Activated T-helper 17 cell treated with anti-CD3 and anti-CD28 coated beads, Interleukin-2, amount 50 U/mL, for 72 hours (primary cell): Measurements from ENCODE around the gene KCTD15. TPM values are rescaled to one million over a fixed set of nuclear protein-coding genes. Genes with fewer than 3 reads are reported as not detected.

Experiments
- ATAC-seq: fragments of 150-1000 bp; cut with Tn5 transposase; replicated peaks from 2 replicates; pipeline ENCODE4 v1.10.0; 2021; ENCODE audit warnings: mild to moderate bottlenecking, moderate library complexity
- H3K27ac Mint-ChIP-seq: one replicate; pipeline ENCODE4 v1.8.0; 2022; ENCODE audit warnings: mixed read lengths
- H3K27me3 Mint-ChIP-seq: one replicate; pipeline ENCODE4 v1.8.0; 2022; ENCODE audit warnings: mixed read lengths
- H3K36me3 Mint-ChIP-seq: one replicate; pipeline ENCODE4 v1.8.0; 2022; ENCODE audit warnings: low read depth, mild to moderate bottlenecking, mixed read lengths
- H3K4me1 Mint-ChIP-seq: one replicate; pipeline ENCODE4 v1.8.0; 2022; ENCODE audit warnings: mixed read lengths
- H3K4me3 Mint-ChIP-seq: one replicate; pipeline ENCODE4 v1.8.0; 2022; ENCODE audit warnings: mild to moderate bottlenecking, mixed read lengths
- H3K9me3 Mint-ChIP-seq: one replicate; pipeline ENCODE4 v1.8.0; 2022; ENCODE audit warnings: mixed read lengths
- total RNA-seq, 2 donors: library from RNA; stranded (reverse); gene quantifications; one replicate each; pipeline ENCODE4 v1.2.3, GENCODE V29; 2022

The KCTD15 gene
- total RNA-seq, 2 donors from 2014 or later: 8.4 to 11.7 TPM

DNA sequence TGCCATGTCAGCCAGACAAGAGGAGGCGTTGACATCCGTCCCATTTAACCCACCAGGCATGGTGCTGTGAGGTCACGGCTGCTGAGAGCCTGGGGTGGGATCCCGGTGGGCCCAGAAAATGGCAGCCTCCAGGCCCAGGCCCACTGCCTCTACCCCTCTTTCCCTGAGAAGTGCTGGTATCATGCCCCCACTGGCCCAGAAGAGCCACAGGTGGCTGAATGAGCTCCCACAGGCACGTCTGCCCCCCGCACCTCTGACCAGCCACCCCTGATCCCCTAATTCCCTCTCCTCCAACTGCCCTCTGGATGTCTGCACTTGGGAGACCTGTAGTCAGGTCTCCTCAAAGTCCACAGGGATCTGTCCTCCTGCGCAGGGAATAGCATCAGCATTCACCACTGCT is 37.3 kb upstream of the KCTD15 start:
- Mint-ChIP-seq H3K27me3 (peaks cover 9% of the 10 kb centered on the region), H3K4me1 (no peaks in the 10 kb centered on the region), H3K27ac (no peak overlapping the region), H3K9me3 (no peaks in the 10 kb centered on the region), H3K4me3 (no peak overlapping the region), H3K36me3 (no peaks in the 10 kb centered on the region)
- no peak for ATAC-seq

DNA sequence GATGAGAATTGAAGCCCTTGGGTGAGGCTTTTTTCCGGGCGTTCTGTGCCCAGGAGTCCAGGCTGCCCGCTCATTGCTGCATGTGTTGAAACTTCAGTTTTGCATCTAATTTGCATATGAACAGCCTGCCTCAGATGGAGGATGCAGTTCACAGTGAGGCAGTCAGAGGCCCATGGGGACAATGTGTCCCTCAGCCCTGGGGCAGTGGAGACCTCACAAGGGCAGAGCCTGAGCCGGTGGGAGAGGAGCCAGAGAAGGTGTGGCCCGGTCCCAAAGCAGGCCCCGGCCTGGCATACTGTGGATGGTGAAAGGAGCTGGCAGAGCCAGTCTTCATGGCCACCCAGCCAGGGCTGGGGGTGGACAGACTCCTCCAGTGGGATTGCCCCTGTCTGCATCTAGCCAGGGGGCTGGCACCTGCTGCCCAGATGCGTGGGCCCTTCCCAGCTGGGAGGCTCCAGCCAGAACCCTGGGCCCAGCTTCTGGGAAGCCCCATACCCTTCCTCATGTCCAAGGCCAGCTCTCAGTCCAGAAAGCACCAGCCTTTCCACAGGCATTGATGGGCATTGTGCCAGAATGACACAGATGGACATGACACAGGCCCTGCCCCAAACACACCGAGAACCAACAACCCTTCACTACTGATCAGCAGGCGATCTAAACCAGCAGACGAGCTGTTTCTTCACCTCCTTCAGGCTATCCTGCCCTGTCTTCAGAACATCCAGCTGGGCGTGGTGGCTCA is 32.9 kb upstream of the KCTD15 start:
- Mint-ChIP-seq H3K27me3 (peaks cover 13% of the 10 kb centered on the region), H3K4me1 (no peaks in the 10 kb centered on the region)

DNA sequence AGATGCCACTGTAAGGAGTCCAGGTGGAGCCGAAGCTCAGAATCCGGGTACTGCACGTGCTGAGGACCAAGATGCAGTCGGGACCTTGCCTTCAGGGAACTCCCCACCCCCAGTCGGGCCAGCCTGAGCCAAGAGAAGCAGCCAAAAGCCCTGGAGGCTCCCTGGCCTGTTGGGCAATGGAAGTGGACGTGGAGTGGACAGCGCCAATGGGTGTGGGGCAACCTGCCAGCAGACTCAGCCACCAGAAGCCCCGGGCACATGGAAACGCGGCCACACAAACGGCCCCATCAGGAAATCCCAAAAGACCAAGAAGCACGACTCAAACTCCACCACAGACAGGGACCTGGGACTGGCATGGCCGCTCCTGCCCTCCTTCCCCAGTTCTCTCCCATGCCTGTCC is 30.0 kb upstream of the KCTD15 start:
- no peaks in the 10 kb centered on the region for H3K36me3 Mint-ChIP-seq
- no peak for ATAC-seq

More for the DNA sequence above, 32.9 kb upstream of the KCTD15 start:
- Mint-ChIP-seq H3K36me3 (no peaks in the 10 kb centered on the region), H3K4me3 (no peak overlapping the region), H3K27ac (no peak overlapping the region), H3K9me3 (no peaks in the 10 kb centered on the region)
- no peak for ATAC-seq

DNA sequence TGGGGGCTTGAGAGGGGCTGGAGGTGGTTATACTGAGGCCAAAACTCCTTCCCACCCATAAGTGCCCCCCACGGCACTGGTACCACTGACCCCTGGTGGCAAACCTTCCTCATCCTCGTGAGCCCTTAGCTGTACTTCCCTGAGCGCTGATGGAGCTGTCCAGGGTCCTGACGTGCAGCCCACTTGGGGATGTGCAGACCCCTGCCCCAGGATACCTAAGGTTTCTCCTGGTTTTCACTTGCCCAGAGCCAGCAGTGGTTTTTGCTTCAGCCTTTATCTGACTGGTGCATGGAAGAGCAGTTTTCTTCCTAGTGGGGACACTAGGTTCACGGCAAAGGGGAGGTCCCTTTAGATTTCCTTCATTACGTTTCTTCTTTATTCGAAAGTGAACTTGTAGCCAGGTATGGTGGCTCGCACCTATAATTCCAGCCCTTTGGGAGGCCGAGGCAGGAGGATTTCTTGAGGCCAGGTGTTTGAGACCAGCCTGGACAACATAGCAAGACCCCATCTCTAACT is 28.7 kb upstream of the KCTD15 start:
- Mint-ChIP-seq H3K4me3 (no peak overlapping the region), H3K27me3 (peaks cover 24% of the 10 kb centered on the region), H3K9me3 (no peaks in the 10 kb centered on the region), H3K36me3 (no peaks in the 10 kb centered on the region), H3K4me1 (no peaks in the 10 kb centered on the region), H3K27ac (no peak overlapping the region)
- no peak for ATAC-seq

More for the DNA sequence above, 30.0 kb upstream of the KCTD15 start:
- Mint-ChIP-seq H3K9me3 (no peaks in the 10 kb centered on the region), H3K27me3 (peaks cover 24% of the 10 kb centered on the region), H3K4me1 (no peaks in the 10 kb centered on the region), H3K4me3 (no peak overlapping the region), H3K27ac (no peak overlapping the region)

DNA sequence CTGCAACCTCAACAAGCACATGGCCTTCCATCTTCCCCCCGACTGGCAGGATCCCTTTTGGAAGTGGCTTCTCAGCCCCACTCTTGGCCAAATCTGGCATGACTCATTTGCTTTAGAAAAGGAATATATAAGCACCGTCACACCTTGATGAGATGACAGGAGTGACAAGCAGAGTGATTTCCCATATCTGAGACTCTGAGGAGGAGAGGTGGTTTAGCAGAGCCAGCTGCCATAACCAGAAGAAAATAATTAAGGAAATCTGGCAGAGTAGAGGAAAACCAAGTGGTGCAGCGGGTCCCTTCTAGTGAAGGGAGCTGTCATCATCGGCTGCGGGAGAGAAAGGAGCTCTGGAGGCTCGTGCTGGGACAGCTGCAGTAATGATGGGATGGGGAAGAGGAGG is 27.5 kb upstream of the KCTD15 start:
- peaks cover 24% of the 10 kb centered on the region for H3K27me3 Mint-ChIP-seq
- H3K36me3 Mint-ChIP-seq: no peaks in the 10 kb centered on the region
- H3K4me3 Mint-ChIP-seq: no peak overlapping the region
- ATAC-seq: no peak
- no peaks in the 10 kb centered on the region for H3K4me1 Mint-ChIP-seq
- H3K9me3 Mint-ChIP-seq: no peaks in the 10 kb centered on the region
- H3K27ac Mint-ChIP-seq: no peak overlapping the region

DNA sequence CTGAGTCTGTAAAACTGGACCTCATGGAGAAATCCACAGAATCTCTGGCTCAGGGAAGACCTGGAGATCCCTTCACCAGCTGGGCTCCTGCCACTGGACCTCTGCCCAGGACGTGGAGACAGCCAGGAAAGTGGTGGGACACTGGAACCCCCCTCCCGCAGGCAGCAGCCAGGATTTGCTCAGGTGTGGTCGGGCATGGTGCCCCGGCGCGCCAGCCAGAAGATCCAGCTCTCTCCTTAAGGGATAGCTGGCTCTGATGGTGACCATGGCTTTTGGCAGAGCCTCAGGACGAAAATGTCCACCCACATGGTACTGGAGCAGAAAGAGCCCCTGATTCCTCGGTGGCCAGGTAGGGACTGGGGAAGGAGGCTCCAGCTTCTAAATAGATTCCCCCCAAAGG is 26.6 kb upstream of the KCTD15 start:
- Mint-ChIP-seq H3K36me3 (no peaks in the 10 kb centered on the region), H3K4me1 (no peaks in the 10 kb centered on the region), H3K27me3 (peaks cover 21% of the 10 kb centered on the region), H3K27ac (no peak overlapping the region), H3K9me3 (no peaks in the 10 kb centered on the region), H3K4me3 (no peak overlapping the region)
- no peak for ATAC-seq

DNA sequence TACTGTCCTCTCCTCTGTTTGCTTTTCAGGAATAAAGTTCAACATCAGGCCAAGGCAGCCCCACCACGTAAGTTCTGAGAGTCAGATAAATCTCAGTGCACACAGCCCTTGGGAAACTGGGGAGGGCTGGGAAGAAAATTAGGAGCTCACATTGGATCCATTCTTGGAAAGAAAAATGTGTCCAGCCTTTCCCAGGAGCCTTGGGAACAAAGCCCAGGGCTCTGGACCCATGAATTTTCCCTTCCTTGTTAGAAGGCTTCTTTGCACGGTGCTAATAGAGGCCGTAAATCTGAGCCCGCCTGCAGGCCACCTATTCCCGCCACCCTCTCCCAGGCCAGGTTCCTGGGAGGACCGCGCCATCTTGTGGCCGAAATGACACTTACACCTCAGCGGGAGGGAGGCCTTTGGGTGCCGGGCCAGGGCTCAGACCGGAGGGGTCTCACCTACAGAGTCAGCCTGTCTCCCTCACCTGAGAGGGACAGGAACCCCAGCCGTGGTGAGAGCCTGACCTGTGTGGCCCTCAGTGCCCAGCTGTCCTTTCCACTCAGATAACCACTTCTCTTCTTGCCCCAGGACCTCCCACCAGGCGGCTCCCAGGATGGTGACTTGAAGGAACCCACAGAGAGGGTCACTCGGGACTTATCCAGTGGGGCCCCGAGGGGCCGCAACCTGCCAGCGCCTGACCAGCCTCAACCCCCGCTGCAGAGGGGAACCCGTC is 25.1 kb upstream of the KCTD15 start:
- Mint-ChIP-seq H3K4me1 (no peaks in the 10 kb centered on the region), H3K27ac (no peak overlapping the region), H3K36me3 (no peaks in the 10 kb centered on the region), H3K4me3 (no peak overlapping the region), H3K27me3 (peaks cover 16% of the 10 kb centered on the region), H3K9me3 (no peaks in the 10 kb centered on the region)
- ATAC-seq: peak; percentile 79

DNA sequence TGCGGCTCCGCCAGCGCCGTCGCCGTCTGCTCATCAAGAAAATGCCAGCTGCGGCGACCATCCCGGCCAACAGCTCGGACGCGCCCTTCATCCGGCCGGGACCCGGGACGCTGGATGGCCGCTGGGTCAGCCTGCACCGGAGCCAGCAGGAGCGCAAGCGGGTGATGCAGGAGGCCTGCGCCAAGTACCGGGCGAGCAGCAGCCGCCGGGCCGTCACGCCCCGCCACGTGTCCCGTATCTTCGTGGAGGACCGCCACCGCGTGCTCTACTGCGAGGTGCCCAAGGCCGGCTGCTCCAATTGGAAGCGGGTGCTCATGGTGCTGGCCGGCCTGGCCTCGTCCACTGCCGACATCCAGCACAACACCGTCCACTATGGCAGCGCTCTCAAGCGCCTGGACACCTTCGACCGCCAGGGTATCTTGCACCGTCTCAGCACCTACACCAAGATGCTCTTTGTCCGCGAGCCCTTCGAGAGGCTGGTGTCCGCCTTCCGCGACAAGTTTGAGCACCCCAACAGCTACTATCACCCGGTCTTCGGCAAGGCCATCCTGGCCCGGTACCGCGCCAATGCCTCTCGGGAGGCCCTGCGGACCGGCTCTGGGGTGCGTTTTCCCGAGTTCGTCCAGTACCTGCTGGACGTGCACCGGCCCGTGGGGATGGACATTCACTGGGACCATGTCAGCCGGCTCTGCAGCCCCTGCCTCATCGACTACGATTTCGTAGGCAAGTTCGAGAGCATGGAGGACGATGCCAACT is 24.4 kb upstream of the KCTD15 start:
- Mint-ChIP-seq H3K9me3 (no peaks in the 10 kb centered on the region), H3K4me3 (no peak overlapping the region), H3K27me3 (peaks cover 15% of the 10 kb centered on the region), H3K36me3 (no peaks in the 10 kb centered on the region), H3K27ac (no peak overlapping the region), H3K4me1 (no peaks in the 10 kb centered on the region)
- ATAC-seq: no peak

DNA sequence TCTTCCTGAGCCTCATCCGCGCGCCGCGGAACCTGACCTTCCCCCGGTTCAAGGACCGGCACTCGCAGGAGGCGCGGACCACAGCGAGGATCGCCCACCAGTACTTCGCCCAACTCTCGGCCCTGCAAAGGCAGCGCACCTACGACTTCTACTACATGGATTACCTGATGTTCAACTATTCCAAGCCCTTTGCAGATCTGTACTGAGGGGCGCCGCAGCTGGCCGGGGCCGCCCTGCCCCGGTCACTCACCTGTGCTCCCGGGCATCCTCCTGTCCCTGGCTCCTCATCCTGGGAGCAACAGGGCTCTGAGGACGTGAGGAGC is 23.9 kb upstream of the KCTD15 start:
- Mint-ChIP-seq H3K27ac (no peak overlapping the region), H3K4me1 (no peaks in the 10 kb centered on the region), H3K27me3 (peaks cover 11% of the 10 kb centered on the region), H3K4me3 (no peak overlapping the region), H3K9me3 (no peaks in the 10 kb centered on the region), H3K36me3 (no peaks in the 10 kb centered on the region)
- no peak for ATAC-seq

DNA sequence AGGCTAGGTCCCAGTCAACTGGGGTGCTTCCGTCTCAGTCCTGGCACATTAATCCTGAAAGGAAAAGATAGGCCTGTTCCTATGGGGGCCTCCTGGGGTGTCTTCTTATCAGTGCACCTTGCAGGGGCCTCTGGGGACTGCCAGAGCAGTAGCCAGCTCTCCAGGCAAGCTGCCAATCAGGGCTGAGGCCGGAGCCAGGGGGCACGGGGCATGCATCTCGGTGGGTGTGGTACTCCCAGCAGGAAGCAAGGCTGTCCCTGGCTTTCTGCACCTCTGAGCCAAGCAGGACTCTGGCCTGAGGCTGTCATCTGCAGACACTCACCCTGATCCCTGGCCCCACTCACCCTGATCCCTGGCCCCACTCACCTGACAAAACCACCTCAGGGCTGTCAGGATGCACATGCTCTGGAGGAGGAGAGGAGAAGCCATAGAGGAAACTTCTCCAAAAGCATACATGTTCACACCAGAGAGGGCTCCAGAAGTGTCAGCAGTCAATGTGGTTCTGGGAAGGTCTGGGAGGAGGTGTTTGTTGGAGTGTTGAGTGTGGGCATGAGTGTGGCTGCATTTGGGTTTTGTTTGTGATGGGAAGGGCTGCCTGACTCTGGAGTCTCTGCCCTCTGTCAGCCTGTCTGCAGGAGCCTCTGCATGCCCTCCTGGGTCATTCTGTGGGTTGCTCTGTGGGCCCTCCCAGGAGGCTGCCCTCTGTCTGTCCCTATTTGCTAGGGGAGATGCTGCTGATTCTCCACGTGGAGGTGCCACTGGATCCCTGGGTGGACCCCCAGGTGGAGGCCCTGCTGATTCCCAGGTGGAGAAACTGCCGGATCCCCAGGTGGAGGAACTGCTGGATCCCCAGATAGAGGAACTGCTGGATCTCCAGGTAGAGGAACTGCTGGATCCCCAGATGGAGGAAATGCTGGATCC is 22.7 kb upstream of the KCTD15 start:
- no peaks in the 10 kb centered on the region for H3K36me3 Mint-ChIP-seq
- no peak overlapping the region for H3K4me3 Mint-ChIP-seq
- no peak for ATAC-seq
- H3K9me3 Mint-ChIP-seq: no peaks in the 10 kb centered on the region
- H3K4me1 Mint-ChIP-seq: peaks cover 7% of the 10 kb centered on the region
- H3K27ac Mint-ChIP-seq: no peak overlapping the region
- H3K27me3 Mint-ChIP-seq: peaks cover 18% of the 10 kb centered on the region

DNA sequence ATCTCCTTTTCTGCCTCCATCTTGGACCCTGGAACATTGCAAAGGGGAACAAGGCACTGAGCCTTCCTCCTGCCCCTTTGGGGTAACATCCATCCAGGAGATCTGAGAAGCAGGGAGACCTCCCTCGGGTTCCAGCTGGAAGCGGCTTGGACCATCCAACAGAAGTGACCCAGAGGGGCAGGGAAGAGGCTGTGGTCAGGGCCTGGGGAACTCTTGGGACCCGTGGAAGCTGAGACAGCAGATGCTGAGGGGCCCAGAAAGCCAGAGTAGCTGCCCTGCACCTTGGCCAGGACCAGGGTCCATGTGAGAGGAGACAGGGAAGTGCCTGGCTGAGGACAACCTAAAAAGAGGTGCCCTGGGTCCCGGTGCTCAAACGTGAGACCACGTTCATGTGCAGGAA is 21.9 kb upstream of the KCTD15 start:
- Mint-ChIP-seq H3K27ac (no peak overlapping the region), H3K36me3 (no peaks in the 10 kb centered on the region), H3K4me3 (no peak overlapping the region), H3K27me3 (peaks cover 18% of the 10 kb centered on the region), H3K4me1 (peaks cover 12% of the 10 kb centered on the region), H3K9me3 (no peaks in the 10 kb centered on the region)
- ATAC-seq: no peak

DNA sequence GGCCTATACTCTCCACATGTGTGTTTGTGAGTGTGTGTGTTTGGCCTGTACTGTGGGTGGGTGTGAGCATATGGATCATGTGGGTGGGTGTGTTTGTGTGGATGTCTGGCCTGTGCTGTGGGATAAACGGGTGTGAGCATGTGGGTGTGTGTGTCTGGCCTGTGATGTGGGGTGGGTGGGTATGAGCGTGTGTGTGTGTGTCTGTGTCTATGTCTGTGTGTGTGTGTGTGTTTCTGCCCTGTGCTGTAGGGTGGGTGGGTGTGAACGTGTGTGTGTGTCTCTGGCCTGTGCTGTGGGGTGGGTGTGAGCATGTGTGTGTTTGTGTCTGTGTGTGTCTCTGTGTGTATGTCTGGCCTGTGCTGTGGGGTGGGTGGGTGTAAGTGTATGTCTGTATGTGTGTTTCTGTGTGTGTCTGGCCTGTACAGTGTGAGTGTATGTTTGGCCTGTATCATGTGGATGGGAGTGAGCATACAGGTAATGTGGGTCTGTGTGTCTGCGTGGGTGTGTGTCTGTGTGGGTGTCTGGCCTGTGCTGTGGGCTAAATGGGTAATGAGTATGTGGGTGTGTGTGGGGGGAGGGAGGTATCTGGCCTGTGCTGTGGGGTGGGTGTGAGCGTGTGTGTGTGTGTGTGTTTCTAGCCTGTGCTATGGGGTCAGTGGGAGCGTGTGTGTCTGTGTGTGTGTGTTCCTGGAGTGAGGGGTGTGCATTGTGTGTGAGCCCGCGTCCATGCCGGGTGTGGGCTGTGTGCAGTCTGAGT is 20.8 kb upstream of the KCTD15 start:
- Mint-ChIP-seq H3K9me3 (no peaks in the 10 kb centered on the region), H3K27ac (no peak overlapping the region)
- no peak for ATAC-seq

DNA sequence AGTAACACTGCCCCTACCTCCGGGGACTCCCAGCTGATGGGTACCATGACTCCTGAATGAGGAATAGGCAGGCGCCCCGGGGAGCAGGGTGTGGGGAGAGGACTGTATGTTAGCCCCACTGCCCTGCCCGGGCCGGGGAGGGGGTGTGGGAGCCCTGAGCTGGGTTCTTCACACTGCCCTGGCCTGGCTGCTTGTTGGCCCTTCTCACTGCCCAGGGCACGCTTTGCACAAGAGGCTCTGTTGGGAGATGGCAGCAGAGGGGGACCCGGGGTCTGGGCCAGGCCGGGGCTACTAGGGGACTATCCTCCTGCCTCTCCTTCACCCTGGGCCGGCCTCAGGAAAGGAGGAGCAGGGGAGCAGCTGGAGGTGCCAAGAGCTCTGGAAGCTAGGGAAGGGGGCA is 19.3 kb upstream of the KCTD15 start:
- Mint-ChIP-seq H3K9me3 (no peaks in the 10 kb centered on the region), H3K27ac (no peak overlapping the region), H3K4me1 (peaks cover 12% of the 10 kb centered on the region), H3K36me3 (no peaks in the 10 kb centered on the region), H3K27me3 (peaks cover 13% of the 10 kb centered on the region), H3K4me3 (no peak overlapping the region)
- no peak for ATAC-seq

More for the DNA sequence above, 20.8 kb upstream of the KCTD15 start:
- peaks cover 12% of the 10 kb centered on the region for H3K4me1 Mint-ChIP-seq
- peaks cover 14% of the 10 kb centered on the region for H3K27me3 Mint-ChIP-seq
- no peak overlapping the region for H3K4me3 Mint-ChIP-seq
- H3K36me3 Mint-ChIP-seq: no peaks in the 10 kb centered on the region
